IPS DF 4.7 (cell line): ENCODE results near the gene CAMSAP1.
A peak's percentile ranks its signal among the peaks of the same experiment; 100 is the strongest.

ENCODE experiments used
- DNase-seq: peaks from one replicate; pipeline ENCODE4 v3.0.0-alpha.2; 2013; ENCODE audit warnings: low spot score; ENCODE audit errors: extremely low read depth

CAMSAP1 gene

DNA sequence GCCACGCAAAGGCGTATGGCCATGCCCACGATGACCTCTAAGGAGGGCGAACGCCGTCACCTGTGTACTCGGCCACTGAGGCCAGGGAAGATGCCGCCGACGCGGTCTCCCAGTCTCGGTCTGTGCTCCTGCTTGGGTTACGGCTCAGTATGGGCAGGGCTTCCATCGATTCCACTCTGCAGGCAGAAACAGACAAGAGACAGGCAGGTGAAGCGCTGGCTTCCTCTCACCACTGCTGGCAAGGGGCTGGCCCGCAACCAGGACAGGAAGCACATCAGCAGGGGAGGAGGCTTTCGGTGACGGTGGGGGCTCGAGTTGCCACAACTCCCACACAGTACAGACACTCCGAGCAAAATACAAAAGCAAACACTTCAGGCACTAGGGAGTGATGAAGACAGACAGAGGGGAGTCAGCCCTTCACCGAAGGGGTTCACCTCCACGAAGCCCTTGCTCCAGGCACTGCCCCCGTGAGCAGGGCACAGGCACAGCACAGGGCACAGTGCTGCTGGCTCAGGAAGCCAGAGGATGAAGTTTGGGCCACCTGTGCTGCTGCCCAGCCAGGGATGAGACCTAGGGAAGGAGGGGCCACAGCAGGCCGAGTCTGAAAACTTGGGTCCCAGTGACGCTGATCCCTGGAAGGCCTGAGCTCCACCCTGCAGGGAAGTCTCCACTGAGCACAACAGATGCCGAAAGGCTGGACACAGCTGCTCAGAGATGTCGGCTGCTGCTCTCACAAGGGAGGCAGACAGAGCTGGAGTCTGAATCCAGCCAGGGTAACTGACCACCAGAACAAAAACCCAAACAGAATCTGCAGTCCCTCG is 91.3 kb downstream of the CAMSAP1 start:
- no peak for DNase-seq

DNA sequence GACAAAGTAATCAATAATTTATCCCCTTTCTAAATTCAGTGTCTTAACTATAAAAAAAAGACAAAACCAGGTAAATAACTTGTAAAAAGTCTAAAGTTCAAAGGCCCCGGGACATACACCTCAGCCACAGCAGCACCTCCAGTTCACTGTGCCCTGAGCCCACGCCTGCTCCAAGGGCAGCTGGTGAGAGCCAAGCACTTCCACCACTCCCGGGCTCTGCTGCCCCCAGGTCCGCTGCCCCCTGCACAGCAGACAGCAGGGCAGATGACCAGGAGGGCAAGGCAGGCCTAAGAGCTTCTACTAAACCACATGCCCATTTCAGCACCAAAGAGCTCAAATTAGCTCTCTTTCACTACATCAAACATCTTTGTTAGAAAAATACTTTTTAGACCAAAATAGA is 91.9 kb downstream of the CAMSAP1 start:
- DNase-seq = no peak

GRCh38 chr9:135814421-135815095 is 92.8 kb downstream of the CAMSAP1 start:
- DNase-seq = no peak

DNA sequence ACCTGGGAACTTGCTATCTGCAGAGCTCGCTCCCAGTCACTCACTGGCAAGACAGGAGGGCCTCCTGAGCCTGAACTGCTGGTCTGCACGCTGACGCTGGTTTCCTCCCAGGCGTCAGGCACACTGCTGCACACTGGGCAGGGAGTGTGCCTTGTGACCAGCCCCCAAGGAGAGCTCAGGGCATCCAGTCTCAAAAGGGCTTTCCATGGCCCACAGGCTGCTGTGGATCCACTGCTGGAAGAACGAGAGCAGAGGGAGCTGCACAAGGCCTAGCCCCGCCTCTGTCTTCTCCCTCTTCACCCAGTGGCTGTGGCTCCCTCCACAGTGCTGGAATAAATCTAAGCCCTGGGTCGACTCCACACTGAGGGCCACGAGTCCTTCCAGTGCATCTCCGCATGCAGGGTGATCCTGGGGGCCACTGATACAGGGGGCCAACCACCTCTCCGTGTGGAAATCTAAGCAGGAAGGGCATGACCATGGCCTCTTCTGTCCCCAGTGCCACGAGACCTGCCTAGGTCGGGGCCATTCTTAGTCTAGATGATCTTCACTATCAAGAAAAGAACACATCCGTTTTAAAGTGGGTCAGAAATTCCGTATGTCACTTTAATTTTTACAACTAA is 93.6 kb downstream of the CAMSAP1 start:
- no peak for DNase-seq

DNA sequence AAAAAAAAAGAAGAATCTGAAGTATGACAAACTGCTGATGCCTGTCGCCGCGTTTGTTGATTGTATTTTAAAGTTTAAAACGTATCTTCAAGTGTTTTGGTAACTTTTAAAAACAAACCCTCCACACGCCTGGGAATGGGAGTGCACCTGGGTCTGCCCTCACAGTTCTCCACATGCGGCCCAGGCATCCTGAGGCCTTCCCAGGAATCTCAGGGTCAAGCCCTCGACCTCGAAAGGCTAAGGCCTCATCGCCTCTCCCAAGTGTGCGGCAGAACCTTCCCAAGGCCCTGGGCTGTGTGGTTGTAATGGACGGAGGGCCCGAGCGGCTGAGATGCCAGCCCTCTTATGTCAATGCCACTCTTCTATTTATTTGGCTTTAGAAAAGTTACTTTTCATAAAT is 94.4 kb downstream of the CAMSAP1 start:
- DNase-seq = no peak

GRCh38 chr9:135811801-135812200 is 95.5 kb downstream of the CAMSAP1 start:
- DNase-seq = no peak

DNA sequence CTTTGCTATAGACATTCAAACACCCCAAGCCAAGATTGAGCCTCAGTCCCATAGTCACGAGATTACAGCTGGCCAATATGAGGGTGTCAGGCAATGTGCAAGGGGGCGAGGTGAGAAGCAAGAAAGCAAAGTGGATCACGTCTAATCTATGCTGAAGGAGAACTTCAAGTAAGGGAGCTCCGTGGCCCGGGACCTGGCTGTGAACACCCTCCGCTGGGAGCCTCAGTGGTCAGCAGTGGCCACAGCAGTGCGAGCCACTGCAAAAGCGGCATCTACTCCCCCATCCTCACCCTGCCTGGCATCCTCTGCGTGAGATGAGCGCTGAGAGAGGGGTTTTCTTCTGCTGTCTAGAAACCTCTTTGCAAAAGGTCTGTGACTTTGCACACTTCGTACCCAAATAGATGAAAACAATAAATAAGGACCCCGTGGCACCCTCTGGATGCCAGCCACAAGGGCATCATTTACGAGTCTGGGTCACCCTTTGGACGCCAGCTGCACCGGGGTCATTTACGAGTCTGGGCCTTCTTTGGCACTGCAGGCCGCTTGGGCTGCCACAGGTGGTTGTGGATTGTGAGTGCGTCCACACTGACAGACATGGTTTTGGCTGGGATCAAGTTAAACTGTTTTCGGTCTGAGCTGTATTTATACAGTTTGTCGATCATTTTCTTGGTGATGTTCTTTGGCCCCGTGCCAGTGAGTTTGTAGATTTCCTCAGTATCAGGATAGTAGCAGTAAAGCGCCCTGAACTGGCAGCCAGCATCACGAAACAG is 96.4 kb downstream of the CAMSAP1 start:
- DNase-seq = no peak

GRCh38 chr9:135809166-135809565 is 98.2 kb downstream of the CAMSAP1 start:
- DNase-seq = no peak

DNA sequence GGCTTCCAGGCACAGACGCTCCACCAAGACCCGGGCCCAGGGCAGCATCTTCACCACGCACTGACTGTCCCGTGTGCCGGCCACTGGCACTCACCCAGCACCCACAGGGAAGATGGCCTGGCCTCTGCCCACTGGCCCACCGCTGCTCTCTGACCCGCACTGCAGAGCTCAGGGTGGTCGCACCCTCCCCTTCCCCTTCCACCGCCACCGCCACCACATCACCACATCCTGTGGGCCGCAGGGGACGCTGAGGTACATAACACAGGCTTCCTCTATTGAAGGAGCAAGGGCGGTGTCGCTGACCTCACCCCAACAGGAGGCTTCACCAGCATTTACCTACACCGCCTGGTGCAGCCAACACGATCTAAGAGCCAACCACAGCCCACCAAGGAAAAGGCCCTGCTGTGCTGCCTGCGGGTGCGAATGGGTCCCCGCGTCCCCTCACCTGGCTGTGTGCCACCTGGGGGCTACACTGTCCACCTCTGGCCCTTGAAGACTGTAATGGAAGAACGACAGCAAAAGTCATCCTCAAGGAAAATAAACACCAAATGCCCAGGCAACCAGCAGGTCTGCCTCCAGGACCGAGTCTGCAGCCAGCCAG is 101.8 kb downstream of the CAMSAP1 start:
- DNase-seq = no peak

- no peak for DNase-seq
These were observed 102.5 kb downstream of the CAMSAP1 start for GRCh38 chr9:135804581-135805421.

DNA sequence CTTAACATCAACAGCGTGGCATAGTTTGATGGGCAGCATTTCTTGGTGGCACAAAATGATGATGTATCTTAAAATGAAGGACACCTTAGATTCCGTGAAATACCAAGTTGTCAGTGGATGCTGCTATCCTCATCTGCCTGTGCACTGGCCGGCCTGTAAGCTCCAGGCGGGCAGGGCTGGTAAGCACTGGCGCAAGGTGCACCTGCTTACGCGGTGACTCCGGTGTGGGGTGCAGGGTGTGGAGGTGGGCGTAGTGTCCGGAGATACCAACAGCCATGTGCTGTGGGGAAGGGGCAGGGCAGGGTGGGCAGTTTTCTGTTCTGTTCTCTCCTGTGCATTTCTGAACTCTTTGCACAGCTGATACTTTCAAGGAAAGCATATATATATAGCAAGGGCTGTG is 103.9 kb downstream of the CAMSAP1 start:
- DNase-seq = no peak

DNA sequence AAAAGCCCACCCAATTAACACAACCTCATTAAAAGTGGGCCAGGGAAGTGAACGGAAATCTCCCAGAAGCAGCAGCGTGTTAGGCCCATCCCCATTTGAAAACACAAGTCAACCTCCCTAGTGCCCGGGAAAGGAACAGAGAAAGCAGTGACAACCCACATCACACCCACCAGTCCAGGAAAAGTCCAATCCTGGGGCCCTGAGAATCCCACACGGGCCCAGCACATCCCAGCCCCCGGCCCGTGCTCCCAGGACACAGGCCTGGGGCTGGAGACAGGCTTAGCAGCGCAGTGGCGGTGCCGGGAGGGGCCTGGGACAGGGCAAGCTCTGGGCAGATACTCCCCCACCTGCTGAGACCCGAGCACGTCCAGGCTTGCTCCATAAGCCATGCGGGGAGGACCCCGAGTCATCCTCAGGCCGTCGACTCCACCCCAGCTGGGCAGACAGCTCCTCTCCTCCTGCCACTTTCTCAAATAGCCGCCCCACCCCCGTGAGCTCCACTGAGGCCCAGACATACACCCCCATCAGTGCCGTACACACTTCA is 104.4 kb downstream of the CAMSAP1 start:
- DNase-seq = no peak

DNA sequence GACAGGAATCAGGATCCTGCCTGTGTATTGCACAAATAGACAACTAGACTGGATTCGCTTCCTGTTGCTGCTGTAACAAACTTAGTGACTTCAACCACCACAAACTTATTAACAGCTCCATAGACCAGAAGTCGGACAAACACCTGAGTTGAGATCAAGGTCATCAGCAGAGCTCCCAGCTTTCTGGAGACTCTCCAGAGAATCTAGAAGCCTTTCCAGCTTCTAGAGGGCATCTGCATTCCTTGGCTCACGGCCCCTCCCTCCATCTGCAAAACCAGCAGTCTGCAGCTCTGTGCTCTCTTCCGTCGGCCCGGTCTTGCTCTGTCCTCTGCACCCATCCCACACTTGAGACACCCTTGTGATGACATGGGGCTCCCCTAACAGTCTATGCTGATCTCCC is 106.3 kb downstream of the CAMSAP1 start:
- no peak for DNase-seq

DNA sequence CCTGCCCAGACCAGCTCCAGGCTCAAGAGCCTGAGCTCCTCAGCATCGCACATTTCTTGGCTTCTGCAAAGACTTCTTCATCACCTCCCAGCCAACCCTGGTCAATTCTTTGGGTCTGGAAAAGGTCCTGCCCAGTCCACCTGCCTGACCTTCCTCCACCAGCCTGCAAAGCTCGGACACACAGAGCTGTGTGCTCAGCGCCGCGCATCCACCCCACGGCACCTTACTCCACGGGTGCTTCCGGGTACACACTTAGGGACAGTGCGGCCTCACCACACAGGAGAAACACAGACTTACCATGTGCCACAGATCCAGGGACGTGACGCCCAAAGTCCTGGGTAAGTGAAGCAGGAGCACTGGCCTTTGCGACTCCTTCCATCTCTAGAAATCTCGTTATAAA is 108.1 kb downstream of the CAMSAP1 start:
- DNase-seq = no peak

GRCh38 chr9:135798263-135798585 is 109.1 kb downstream of the CAMSAP1 start:
- no peak for DNase-seq

- peak; percentile 28 for DNase-seq
These were observed 109.7 kb downstream of the CAMSAP1 start for GRCh38 chr9:135797507-135798262.

DNA sequence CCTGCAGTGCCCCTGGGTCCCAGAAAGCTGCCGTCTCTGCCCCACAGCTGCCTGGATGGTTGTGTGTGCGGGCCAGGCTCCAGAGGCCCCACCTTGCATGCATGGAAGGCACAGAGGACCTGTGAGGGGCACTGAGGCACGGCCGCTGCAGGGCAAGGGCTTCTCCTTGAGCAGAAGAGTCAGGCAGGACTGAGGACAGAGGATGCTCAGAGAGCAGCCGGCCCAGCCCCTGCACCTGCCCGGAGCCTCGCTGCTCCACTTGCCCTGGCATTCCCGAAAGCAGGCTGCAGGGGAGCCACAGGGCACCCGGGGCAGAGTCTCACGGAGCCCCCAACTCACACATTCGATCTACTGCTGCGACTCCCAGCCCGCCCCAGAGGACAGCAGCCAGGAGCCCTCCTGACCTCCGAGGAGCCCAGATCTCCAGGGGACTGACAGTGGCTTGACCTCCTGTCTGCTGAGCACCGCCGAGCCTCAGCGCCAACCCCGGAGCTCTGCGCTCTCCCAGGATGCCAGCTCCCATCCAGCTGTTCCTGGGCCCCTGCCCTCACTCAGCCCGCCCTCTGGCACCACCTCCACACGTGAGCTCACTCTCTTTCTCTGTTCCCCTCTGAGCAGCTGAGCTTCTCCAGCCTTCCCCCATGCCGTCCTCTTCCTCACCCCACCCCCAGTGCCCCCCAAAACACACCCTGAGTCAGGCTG is 110.4 kb downstream of the CAMSAP1 start:
- no peak for DNase-seq

DNA sequence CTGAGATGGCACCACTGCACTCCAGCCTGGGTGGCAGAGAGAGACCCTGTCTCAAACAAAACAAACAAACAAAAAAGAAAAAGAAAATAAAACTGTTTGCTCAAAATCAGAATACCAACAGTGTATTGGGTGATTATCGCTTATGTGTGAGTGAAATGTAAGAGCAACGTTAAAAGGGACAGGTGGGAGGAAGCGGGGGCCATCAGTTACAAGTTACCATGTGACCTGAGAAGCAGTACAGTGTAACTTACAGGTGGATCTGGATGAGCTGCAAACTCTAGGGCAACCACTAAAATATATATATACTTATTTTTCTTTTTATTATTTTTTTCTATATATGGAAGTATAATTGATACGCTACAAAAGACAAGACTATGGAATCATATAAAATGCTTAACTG is 112.0 kb downstream of the CAMSAP1 start:
- no peak for DNase-seq

DNA sequence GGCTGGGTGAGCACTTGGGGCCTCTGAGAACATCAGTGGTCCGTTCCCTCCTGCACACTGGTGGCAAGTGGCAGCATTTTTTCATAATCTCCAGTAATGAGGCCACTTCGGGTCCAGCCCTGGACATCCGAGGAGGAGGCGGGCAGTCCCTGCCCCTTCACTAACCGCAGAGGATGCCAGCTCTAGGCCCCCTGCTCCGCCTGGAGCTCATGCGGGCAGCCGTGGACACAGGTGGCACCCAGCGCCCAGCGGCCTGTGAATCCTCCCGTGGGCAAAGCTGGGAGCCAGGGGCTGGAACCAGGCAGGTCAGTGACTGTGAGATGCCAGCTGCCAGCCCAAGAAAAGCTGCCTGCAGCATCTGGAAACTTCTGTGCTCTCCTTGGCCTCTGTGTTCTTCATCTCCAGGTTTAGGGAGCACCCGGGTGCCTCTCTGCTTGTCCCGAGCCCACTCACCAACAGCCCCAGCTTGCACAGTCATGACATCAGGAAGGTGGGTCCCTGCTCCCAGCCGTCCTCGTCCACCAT is 112.9 kb downstream of the CAMSAP1 start:
- DNase-seq = no peak
